HCT116 (cell line): Measurements from ENCODE around the gene CDH2. TPM values are rescaled to one million over a fixed set of nuclear protein-coding genes. Genes with fewer than 3 reads are reported as not detected.

Experiments used
- ATAC-seq: fragments of 200-7000 bp; cut with Tn5 transposase; 2 replicates; pipeline ENCODE4 v1.9.1; 2020; ENCODE audit warnings: mild to moderate bottlenecking, moderate library complexity
- BruUV-seq: library from RNA; stranded (reverse); fragments of 400-500 nt; replicated peaks from 2 replicates; lab custom pipeline; 2021; lab: Mats Ljungman, UMichigan
- CTCF ChIA-PET: fragments of 300-600 bp; sonication (Branson Sonifier 250); formaldehyde crosslinking; loops from one replicate; lab custom pipeline; 2021; ENCODE audit warnings: antibody characterized with exemption; lab: Charles Lee
- POLR2A ChIA-PET: fragments of 300-600, 350-600 bp; sonication (Branson Sonifier 250); formaldehyde crosslinking; loops from one replicate; lab custom pipeline; 2021; ENCODE audit warnings: antibody characterized with exemption; lab: Charles Lee
- RAD21 ChIA-PET, 2 experiments: fragments of 300-600 bp; sonication (Branson Sonifier 250); formaldehyde crosslinking; loops; one replicate each; lab custom pipeline; 2023; ENCODE audit warnings: low total read pairs in 2 of 2; ENCODE audit not compliant: uncharacterized antibody in 2 of 2, unreplicated experiment in 2 of 2, low non-redundant PET in 1 of 2; lab: Charles Lee
- DNase-seq: peaks from one replicate; pipeline ENCODE4 v3.0.0-alpha.2; 2010; ENCODE audit warnings: low read depth, low spot score
- H2AFZ ChIP-seq: fragments of 200-600 bp; shearing (Covaris generic), sonication (generic); 2 replicates; pipeline ENCODE4 v1.6.1; 2017; ENCODE audit warnings: low read depth, mixed run types, mixed read lengths, antibody characterized with exemption, low read length; ENCODE audit not compliant: poor library complexity, severe bottlenecking
- H3K27ac ChIP-seq: 2 replicates; pipeline ENCODE4 v1.5.1; 2012; ENCODE audit warnings: low read depth, low read length
- H3K27me3 ChIP-seq: fragments of 200-600 bp; sonication (generic); 2 replicates; pipeline ENCODE4 v1.6.1; 2016; ENCODE audit warnings: mixed run types, low read length, mixed read lengths; ENCODE audit not compliant: insufficient read depth
- H3K36me3 ChIP-seq, 2 experiments: fragments of 200-500 bp in 1 of 2; fragments of 200-600 bp in 1 of 2; sonication (Bioruptor generic) in 1 of 2; sonication (generic) in 1 of 2; 2 replicates each; pipeline versions ENCODE4 v1.5.1 to v1.6.1; 2014 to 2016; ENCODE audit warnings: low read length in 2 of 2, inconsistent platforms in 1 of 2, mixed read lengths in 1 of 2, mixed run types in 1 of 2; ENCODE audit not compliant: insufficient read depth in 2 of 2, control insufficient read depth in 1 of 2
- H3K4me1 ChIP-seq, 2 experiments: fragments of 200-600 bp in 1 of 2; sonication (generic) in 1 of 2; 2 replicates each; pipeline versions ENCODE4 v1.5.1 to v1.6.1; 2012 to 2017; ENCODE audit warnings: low read length in 2 of 2, inconsistent platforms in 1 of 2, mild to moderate bottlenecking in 1 of 2, mixed read lengths in 1 of 2, mixed run types in 1 of 2, moderate library complexity in 1 of 2; ENCODE audit not compliant: insufficient read depth in 2 of 2, control insufficient read depth in 1 of 2
- H3K4me2 ChIP-seq: fragments of 200-600 bp; sonication (generic); 2 replicates; pipeline ENCODE4 v1.6.1; 2017; ENCODE audit warnings: mixed run types, low read length, mixed read lengths
- H3K4me3 ChIP-seq, 2 experiments: fragments of 200-600 bp in 1 of 2; sonication (generic) in 1 of 2; replicated peaks in 1 of 2; 2 replicates each; pipeline ENCODE4 v1.5.1; 2011 to 2016; ENCODE audit warnings: low read length in 2 of 2, control low read depth in 1 of 2, low read depth in 1 of 2, mild to moderate bottlenecking in 1 of 2, mixed read lengths in 1 of 2, mixed run types in 1 of 2
- H3K79me2 ChIP-seq: fragments of 200-600 bp; sonication (generic); 2 replicates; pipeline ENCODE4 v1.6.1; 2017; ENCODE audit warnings: mild to moderate bottlenecking, mixed run types, low read length, moderate library complexity, mixed read lengths; ENCODE audit not compliant: insufficient read depth
- H3K9ac ChIP-seq: fragments of 200-600 bp; sonication (generic); 2 replicates; pipeline ENCODE4 v1.6.1; 2016; ENCODE audit warnings: low read length, mixed read lengths
- H3K9me2 ChIP-seq: fragments of 200-600 bp; sonication (generic), shearing (Covaris generic); 2 replicates; pipeline ENCODE4 v1.6.1; 2017; ENCODE audit warnings: mixed run types, mild to moderate bottlenecking, moderate library complexity; ENCODE audit not compliant: insufficient read depth
- H3K9me3 ChIP-seq, 2 experiments: fragments of 200-500 bp in 1 of 2; fragments of 200-600 bp in 1 of 2; sonication (Bioruptor generic) in 1 of 2; sonication (generic) in 1 of 2; 2 replicates each; pipeline ENCODE4 v1.6.1; 2014 to 2017; ENCODE audit warnings: low read length in 2 of 2, mixed read lengths in 2 of 2, inconsistent platforms in 1 of 2, low read depth in 1 of 2, mild to moderate bottlenecking in 1 of 2, mixed run types in 1 of 2, moderate library complexity in 1 of 2; ENCODE audit not compliant: control insufficient read depth in 1 of 2, insufficient read depth in 1 of 2
- H4K20me1 ChIP-seq: fragments of 200-600 bp; sonication (generic), shearing (Covaris generic); 2 replicates; pipeline ENCODE4 v1.6.1; 2017; ENCODE audit warnings: mixed run types, mild to moderate bottlenecking, moderate library complexity; ENCODE audit not compliant: insufficient read depth
- CBX3 ChIP-seq: IDR thresholded peaks from 2 replicates; pipeline ENCODE4 v1.6.1; 2012; ENCODE audit warnings: low read depth
- EZH2 ChIP-seq: fragments of 200-600 bp; sonication (generic); IDR thresholded peaks from 2 replicates; pipeline ENCODE4 v1.6.1; 2017; ENCODE audit warnings: antibody characterized with exemption, mixed run types
- RAD21 ChIP-seq: IDR thresholded peaks from 2 replicates; pipeline ENCODE4 v1.6.1; 2012; ENCODE audit warnings: low read depth, mild to moderate bottlenecking
- SRF ChIP-seq: IDR thresholded peaks from 2 replicates; pipeline ENCODE4 v1.6.1; 2012; ENCODE audit warnings: low read depth
- ZFX ChIP-seq: fragments of 450-650 bp; IDR thresholded peaks from 2 replicates; pipeline ENCODE4 v1.6.1; 2017
- ZNF274 ChIP-seq: fragments of 200-500 bp; sonication (Bioruptor generic); IDR thresholded peaks from 2 replicates; pipeline ENCODE4 v1.6.1; 2014; ENCODE audit warnings: mild to moderate bottlenecking, low read depth, low read length, inconsistent platforms
- intact Hi-C: fragments of 100-400 bp; cut with micrococcal nuclease; formaldehyde crosslinking; loops from 2 replicates; pipeline ENCODE4 v1.10.0; 2022
- total RNA-seq: library from RNA; stranded (reverse); gene quantifications from one replicate; pipeline ENCODE4 v1.2.1, GENCODE V29; 2021; ENCODE audit not compliant: unreplicated experiment
- TF ChIP-seq, protein P1 (sequence below): IDR thresholded peaks from 2 replicates; pipeline ENCODE4 v1.6.1; 2012; ENCODE audit warnings: low read depth
- TF ChIP-seq, protein P2 (sequence below): IDR thresholded peaks from 2 replicates; pipeline ENCODE4 v1.6.1; 2011; ENCODE audit warnings: mild to moderate bottlenecking, low read length, moderate library complexity; ENCODE audit not compliant: insufficient replicate concordance; ENCODE audit errors: extremely low read depth

The CDH2 gene
- total RNA-seq, 1 experiment from 2014 or later = 0.15 TPM

DNA sequence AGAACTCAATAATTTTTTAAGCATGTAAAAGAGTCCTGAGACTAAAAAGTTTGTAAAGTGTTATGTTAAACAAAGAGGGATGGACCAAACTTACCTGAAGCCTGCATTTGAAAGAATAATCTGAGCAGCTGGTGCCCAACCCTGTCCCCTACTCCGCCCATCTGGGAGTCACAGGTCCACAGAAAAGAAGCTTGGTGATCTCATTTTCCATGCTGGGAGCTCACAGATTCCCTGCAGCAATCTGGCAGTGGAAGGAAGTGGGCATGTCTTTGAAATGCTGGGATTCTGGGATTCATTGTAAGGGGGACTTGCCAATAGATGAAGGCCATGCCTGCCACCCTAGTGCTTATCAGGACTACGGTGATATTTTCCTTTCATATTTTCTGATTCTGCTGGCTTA, 17.9 kb downstream of the CDH2 start (continued):
- TF ChIP-seq, protein P1, sequence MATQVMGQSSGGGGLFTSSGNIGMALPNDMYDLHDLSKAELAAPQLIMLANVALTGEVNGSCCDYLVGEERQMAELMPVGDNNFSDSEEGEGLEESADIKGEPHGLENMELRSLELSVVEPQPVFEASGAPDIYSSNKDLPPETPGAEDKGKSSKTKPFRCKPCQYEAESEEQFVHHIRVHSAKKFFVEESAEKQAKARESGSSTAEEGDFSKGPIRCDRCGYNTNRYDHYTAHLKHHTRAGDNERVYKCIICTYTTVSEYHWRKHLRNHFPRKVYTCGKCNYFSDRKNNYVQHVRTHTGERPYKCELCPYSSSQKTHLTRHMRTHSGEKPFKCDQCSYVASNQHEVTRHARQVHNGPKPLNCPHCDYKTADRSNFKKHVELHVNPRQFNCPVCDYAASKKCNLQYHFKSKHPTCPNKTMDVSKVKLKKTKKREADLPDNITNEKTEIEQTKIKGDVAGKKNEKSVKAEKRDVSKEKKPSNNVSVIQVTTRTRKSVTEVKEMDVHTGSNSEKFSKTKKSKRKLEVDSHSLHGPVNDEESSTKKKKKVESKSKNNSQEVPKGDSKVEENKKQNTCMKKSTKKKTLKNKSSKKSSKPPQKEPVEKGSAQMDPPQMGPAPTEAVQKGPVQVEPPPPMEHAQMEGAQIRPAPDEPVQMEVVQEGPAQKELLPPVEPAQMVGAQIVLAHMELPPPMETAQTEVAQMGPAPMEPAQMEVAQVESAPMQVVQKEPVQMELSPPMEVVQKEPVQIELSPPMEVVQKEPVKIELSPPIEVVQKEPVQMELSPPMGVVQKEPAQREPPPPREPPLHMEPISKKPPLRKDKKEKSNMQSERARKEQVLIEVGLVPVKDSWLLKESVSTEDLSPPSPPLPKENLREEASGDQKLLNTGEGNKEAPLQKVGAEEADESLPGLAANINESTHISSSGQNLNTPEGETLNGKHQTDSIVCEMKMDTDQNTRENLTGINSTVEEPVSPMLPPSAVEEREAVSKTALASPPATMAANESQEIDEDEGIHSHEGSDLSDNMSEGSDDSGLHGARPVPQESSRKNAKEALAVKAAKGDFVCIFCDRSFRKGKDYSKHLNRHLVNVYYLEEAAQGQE = no peak

DNA sequence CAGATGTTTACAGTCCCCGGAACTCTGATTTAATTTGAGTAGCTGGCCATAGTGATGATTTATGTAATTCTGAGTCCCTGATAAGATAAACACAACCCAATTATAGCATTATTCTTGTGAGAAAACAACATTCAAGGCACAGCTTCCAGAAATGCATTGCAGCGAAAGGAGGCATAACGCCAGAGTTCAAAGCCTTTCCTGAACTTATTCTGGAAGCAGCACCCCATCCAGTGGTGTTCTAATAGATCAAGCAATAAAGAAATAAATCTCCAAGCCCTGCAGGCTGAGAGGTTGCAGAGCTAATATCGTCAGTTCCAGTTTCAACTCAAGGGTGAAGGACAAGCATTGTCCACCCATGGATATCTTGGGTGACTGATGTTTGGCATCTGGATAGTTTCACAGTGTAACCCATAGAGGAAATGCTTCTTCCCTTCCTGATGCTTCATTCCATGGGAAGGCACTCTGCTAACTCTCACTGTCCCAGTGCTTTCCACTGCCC, 18.8 kb downstream of the CDH2 start:
- TF ChIP-seq ZNF274 = no peak
- TF ChIP-seq EZH2 = no peak
- TF ChIP-seq SRF = no peak
- TF ChIP-seq RAD21 = no peak
- TF ChIP-seq ZFX = no peak
- TF ChIP-seq, protein P2, sequence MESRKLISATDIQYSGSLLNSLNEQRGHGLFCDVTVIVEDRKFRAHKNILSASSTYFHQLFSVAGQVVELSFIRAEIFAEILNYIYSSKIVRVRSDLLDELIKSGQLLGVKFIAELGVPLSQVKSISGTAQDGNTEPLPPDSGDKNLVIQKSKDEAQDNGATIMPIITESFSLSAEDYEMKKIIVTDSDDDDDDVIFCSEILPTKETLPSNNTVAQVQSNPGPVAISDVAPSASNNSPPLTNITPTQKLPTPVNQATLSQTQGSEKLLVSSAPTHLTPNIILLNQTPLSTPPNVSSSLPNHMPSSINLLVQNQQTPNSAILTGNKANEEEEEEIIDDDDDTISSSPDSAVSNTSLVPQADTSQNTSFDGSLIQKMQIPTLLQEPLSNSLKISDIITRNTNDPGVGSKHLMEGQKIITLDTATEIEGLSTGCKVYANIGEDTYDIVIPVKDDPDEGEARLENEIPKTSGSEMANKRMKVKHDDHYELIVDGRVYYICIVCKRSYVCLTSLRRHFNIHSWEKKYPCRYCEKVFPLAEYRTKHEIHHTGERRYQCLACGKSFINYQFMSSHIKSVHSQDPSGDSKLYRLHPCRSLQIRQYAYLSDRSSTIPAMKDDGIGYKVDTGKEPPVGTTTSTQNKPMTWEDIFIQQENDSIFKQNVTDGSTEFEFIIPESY = no peak
- no peak for TF ChIP-seq CBX3
- Histone ChIP-seq H3K36me3 (no peaks in the 10 kb centered on the region), H3K4me1 (no peaks in the 10 kb centered on the region), H2AFZ (no peak overlapping the region), H3K9me2 (no peaks in the 10 kb centered on the region), H3K4me2 (no peak overlapping the region), H3K27ac (no peak overlapping the region), H3K4me3 (no peak overlapping the region), H3K9ac (no peak overlapping the region), H3K9me3 (no peaks in the 10 kb centered on the region; a peak in 1 of 4 replicates), H4K20me1 (no peaks in the 10 kb centered on the region), H3K27me3 (no peaks in the 10 kb centered on the region), H3K79me2 (no peaks in the 10 kb centered on the region)
- ChIA-PET POLR2A (no interaction called here), CTCF (no interaction called here), RAD21 (no interaction called here)
- intact Hi-C loops = no loop called here
- DNase-seq (no peak), ATAC-seq (no peak)
- BruUV-seq = no TSS peak
